Activated CD4-positive, alpha-beta T cell treated with anti-CD3 and anti-CD28 coated beads, Interleukin-2, amount 50 U/mL, for 48 hours (primary cell): ENCODE measurements around the gene TUBB.
"Not testable (repeated sequence)": the region's sequence is repeated elsewhere in the genome, so short reads cannot be mapped to it uniquely, and the experiment has no call there.

Experiments
- DNase-seq, 2 experiments: peaks; one replicate each; pipeline ENCODE4 v3.0.0-alpha.2; 2020

The TUBB gene

DNA sequence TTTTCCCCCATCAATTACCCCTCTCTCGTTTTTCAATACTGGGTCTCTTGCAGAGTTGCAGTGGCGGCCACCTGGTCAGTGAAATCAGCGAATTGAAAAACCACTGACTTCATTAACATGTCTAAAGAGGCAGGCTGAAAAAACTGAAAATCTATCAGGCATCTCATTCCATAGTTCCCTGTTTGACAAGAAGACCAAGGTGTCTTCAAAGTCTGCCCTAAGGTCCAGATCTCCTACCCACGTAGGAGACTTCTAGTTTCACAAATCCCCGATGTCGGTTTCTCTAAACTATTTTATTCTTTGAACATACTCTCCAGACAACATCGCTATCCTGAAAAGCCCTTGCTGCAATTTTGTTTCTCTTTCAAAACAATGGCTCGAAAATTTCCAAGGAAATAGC, 796 bp upstream of the TUBB start:
- DNase-seq: no peak

- DNase-seq: peak; percentile 70 to 76
Measured at GRCh38 chr6:30720738-30721197, 616 bp downstream of the TUBB start.

GRCh38 chr6:30721198-30722024, 1.3 kb downstream of the TUBB start:
- peak; percentile 95 to 96 for DNase-seq

GRCh38 chr6:30722025-30722279, 1.8 kb downstream of the TUBB start:
- not testable (repeated sequence) for DNase-seq

DNA sequence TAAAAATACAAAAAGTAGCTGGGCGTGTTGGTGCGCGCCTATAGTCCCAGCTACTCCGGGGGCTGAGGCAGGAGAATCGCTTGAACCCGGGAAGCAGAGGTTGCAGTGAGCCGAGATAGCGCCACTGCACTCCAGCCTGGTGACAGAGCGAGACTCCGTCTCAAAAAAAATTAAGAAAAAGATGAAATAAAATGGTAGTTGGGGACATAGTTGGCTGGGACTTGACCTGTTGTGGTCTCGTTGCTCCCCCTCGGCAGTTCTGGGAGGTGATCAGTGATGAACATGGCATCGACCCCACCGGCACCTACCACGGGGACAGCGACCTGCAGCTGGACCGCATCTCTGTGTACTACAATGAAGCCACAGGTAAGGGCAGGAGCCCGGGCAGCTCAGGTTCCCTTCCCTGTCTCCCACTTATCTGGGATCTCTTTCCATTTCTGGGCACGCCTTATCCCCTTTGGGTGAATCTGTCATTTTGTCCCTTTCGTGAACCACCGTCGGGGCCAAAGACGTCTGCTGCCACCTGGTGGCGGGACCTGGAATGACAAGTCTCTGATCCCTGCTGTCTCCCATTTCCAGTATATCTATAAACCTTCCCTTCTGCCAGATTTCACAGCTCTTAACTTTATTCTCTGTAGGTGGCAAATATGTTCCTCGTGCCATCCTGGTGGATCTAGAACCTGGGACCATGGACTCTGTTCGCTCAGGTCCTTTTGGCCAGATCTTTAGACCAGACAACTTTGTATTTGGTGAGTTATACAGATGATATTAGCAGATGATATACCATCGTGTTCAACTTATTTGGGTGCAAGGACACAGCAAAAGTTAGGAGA, 2.3 kb downstream of the TUBB start:
- DNase-seq: peak; percentile 89 to 92

GRCh38 chr6:30723159-30723842, 3.1 kb downstream of the TUBB start:
- DNase-seq: not testable (repeated sequence)

DNA sequence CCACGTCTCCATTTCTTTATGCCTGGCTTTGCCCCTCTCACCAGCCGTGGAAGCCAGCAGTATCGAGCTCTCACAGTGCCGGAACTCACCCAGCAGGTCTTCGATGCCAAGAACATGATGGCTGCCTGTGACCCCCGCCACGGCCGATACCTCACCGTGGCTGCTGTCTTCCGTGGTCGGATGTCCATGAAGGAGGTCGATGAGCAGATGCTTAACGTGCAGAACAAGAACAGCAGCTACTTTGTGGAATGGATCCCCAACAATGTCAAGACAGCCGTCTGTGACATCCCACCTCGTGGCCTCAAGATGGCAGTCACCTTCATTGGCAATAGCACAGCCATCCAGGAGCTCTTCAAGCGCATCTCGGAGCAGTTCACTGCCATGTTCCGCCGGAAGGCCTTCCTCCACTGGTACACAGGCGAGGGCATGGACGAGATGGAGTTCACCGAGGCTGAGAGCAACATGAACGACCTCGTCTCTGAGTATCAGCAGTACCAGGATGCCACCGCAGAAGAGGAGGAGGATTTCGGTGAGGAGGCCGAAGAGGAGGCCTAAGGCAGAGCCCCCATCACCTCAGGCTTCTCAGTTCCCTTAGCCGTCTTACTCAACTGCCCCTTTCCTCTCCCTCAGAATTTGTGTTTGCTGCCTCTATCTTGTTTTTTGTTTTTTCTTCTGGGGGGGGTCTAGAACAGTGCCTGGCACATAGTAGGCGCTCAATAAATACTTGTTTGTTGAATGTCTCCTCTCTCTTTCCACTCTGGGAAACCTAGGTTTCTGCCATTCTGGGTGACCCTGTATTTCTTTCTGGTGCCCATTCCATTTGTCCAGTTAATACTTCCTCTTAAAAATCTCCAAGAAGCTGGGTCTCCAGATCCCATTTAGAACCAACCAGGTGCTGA, 3.9 kb downstream of the TUBB start:
- not testable (repeated sequence) for DNase-seq

GRCh38 chr6:30724906-30725667, 4.9 kb downstream of the TUBB start:
- DNase-seq: no peak

DNA sequence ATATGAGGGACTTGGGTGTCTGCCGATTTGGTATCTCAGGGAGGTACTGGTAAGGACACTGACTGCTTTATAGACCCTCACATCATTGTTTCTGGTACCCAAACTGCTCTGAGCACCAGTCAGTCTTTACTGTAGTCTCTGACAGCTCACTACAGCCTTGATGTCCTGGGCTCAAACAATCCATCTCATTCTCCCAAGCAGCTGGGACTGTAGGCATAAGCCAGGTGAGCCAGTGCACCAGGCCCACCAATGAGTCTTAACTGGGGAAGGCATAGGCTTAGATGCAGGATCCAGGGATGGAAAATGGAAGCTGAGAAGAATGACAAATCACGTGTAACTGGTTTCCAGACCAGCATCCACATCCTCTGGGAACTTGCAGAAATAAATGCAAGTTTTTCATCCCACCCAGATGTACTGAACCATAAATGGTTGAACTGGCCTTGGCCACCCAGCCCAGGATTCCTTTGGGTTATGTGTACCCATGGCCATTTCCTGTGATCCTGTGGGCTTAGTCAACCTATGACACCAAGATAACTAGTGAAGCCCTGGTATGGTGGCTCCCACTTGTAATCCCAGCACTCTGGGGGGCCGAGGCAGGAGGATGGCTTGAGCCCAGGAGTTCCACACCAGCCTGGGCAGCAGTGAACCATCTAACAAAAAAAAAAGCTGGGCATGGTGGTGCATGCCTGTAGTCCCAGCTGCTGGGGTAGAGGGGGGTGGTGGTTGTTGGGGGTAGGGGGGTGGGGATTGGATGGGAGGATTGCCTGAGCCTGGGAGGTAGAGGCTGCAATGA, 5.8 kb downstream of the TUBB start:
- peak in 1 of 2 experiments; percentile 40 for DNase-seq

- DNase-seq: no peak
Measured at GRCh38 chr6:30726506-30727413, 6.6 kb downstream of the TUBB start.

GRCh38 chr6:30727920-30728553, 7.9 kb downstream of the TUBB start:
- DNase-seq: no peak

DNA sequence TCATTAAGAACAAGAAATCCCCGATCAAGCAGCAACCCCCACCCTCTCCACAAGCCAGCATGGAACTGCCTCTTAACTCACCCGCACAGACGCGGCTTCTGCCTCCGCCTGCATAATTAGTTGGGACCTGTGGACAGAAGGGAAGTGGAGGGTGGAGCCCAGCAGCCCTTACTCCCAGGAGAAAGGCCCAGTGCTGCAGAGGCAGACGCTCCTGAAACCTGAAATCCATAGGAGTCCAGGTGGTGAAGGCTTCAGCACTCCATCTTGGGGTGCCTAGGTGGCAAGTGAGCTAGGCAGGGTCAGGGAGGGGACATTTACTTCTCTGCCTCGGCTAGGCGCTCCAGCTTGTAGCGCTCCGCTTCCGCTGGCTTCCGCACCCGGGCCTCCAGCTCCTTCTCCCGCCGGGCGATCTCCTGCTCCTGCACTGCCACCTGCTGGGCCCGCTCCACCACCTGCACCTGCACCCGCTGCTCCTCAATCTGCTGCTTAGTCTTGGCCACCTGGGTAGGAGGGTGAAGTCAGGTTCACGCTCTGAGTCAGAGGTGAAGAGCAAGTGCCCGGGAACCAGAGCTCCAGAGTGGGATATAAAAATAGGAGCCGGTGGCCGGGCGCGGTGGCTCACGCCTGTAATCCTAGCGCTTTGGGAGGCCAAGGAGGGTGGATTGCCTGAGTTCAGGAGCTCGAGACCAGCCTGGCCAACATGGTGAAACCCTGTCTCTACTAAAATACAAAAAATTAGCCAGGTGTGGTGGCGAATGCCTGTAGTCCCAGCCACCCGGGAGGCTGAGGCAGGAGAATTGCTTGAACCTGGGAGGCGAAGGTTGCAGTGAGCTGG, 10.7 kb downstream of the TUBB start:
- DNase-seq: peak; percentile 87 to 91

DNA sequence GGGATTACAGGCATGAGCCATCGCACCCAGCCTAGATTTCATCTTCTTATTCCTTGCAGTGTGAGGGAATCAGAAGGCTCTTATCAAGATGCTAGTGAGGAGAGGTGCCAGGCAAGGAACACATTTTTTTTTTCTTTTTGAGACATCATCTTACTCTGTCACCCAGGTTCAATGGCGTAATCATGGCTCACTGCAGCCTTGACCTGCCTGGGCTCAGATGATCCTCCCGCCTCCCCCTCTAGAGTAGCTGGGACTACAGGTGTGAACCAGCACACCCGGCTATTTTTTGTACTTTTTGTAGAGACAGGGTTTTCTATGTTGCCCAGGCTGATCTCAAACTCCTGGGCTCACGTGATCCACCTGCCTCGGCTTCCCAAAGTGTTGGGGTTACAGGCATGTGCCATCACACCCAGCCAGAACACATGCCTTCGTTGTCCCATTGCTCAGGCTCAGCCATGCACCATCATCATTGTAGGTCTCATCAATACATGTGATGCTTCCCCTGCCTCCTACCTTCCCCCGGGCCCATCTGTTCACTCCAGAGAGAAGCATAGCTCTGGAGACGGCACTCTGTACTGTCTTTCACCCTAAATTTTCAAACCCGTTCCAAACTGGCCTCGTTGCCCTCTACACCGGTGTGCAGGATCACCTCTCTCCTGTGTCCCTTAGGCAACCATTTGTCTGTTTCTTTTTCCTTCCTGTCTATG, 12.2 kb downstream of the TUBB start:
- no peak for DNase-seq

- DNase-seq: peak in 1 of 2 experiments; percentile 41
Measured at GRCh38 chr6:30735668-30736314, 15.6 kb downstream of the TUBB start.

DNA sequence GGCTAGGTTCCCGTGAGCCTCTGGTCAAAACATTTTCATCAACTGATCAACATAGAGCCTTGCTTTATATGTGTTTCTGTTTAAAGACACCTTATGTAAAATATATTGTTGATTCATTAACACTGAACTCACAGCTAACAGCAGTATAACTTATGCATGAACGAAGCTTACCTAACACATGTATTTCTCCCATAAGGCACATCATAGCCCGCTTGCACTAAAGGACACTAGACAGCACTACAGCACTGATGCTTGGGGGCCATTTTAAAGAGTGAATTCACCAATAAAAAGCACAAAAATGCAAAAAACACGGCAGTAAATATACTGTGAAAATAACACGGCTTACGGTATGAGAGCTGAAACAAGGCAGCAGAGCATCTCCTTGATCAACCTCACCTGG, 18.4 kb downstream of the TUBB start:
- no peak for DNase-seq

DNA sequence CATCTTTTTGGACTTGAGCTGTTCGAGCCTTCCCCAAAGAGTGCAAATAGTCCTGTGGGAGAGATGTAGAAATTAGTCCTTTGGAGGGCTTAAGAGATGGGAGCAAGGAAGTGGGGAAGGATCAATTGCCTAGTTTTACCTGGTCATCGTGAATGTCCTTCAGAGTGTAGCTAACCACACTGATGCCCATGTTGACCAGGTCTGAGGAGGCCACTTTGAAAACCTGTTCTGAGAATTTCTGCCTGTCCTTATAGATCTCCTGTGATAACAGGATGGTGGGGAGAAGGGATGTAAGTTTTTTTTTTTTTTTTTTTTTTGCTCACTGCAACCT, 20.4 kb downstream of the TUBB start:
- DNase-seq: no peak
